Tibial nerve (tissue), 3 donors: ENCODE measurements around the gene FBN1.

Experiments
- POLR2A ChIP-seq, 2 donors: fragments of 450-650 bp; IDR thresholded peaks; one replicate each; pipeline ENCODE4 v1.6.1; 2017; ENCODE audit warnings: antibody characterized with exemption in 2 of 2, mild to moderate bottlenecking in 2 of 2, moderate library complexity in 2 of 2
- TF ChIP-seq, protein P1 (sequence below), 5 experiments: fragments of 200-600 bp in 3 of 5; fragments of 450-650 bp in 2 of 5; sonication (generic) in 3 of 5; IDR thresholded peaks; one replicate each; pipeline ENCODE4 v1.5.1; 2016 to 2019; ENCODE audit warnings: antibody characterized with exemption in 5 of 5, mild to moderate bottlenecking in 3 of 5, moderate library complexity in 2 of 5

GRCh38 chr15:48459571-48460442 lies 185.7 kb downstream of the FBN1 start:
- TF ChIP-seq, protein P1, sequence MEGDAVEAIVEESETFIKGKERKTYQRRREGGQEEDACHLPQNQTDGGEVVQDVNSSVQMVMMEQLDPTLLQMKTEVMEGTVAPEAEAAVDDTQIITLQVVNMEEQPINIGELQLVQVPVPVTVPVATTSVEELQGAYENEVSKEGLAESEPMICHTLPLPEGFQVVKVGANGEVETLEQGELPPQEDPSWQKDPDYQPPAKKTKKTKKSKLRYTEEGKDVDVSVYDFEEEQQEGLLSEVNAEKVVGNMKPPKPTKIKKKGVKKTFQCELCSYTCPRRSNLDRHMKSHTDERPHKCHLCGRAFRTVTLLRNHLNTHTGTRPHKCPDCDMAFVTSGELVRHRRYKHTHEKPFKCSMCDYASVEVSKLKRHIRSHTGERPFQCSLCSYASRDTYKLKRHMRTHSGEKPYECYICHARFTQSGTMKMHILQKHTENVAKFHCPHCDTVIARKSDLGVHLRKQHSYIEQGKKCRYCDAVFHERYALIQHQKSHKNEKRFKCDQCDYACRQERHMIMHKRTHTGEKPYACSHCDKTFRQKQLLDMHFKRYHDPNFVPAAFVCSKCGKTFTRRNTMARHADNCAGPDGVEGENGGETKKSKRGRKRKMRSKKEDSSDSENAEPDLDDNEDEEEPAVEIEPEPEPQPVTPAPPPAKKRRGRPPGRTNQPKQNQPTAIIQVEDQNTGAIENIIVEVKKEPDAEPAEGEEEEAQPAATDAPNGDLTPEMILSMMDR (IDR thresholded peaks at IDR 0.05) = peak in 1 of 5 experiments; percentile 16
- TF ChIP-seq POLR2A (IDR thresholded peaks at IDR 0.05) = no peak
